ENCODE measurements around the gene TTC13.

GRCh38 chr1:230986976-230987375 is 8.3 kb upstream of the TTC13 start:
- TF ChIP-seq CTCF (IDR thresholded peaks at IDR 0.05) = no peak
- no peak for TF ChIP-seq POLR2A (IDR thresholded peaks at IDR 0.05)

Measured in thyroid gland (tissue), 4 donors.